Stromal cell of bone marrow (primary cell): ENCODE data around the gene N4BP2.

Experiments
- DNase-seq: peaks from one replicate; pipeline ENCODE4 v3.0.0-alpha.2; 2012; ENCODE audit warnings: low read depth

Gene N4BP2

GRCh38 chr4:40152637-40153036, 96.0 kb downstream of the N4BP2 start:
- no peak for DNase-seq

DNA sequence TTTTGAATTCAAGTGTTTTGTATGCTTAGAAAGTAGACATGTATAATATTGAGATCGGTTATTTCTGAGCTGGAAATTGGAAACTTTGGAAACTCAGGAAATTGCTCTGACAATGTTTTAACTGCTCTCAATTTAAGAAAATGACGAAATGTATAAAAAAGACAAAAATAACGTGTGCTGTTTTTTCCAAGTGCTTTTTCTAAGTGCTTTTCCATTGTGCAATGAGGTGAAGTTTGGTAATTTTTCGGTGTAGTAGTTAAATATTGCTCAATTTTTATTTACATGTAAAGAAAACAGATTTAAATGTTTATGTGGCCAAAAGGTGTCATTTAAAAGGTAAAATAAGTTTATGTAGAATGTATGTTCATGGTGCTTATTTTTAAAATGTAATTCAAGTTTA, 100.8 kb downstream of the N4BP2 start:
- DNase-seq = no peak

DNA sequence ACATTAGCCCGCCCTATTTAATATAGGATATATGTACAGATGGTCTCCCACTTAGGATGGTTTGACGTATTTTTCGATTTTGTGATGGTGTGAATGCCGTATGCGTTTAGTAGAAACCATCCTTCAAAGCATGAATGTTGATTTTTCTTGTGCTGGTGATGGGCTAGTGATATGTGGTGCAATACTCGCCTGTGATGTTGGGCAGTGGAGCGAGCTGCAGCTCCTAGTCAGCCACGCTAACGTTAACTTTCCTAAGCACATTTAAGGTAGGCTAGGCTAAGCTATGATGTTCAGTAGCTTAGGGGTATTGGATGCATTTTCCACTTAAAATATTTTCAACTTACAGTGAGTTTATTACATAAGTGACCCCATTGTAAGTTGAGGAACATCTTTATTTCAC, 103.6 kb downstream of the N4BP2 start:
- DNase-seq = no peak

DNA sequence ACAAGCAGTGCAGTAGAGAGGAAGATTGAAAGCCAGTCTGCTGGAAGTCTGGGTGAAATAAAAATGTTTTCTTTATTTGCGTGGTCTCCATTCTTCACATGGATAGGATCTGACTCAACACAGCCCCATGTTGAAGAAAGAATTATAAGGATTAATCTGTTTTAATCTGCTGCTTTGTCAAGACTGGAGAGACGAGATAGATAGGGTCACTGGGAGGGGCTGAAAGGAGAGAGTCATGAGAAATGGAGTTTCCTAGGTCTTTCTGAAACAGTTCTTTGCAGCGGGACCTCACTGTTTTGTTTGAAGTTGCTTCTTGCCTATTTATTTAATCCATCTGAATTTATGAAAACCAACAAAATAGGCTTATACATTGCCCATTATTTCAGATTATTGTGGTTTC, 107.8 kb downstream of the N4BP2 start:
- DNase-seq = no peak

GRCh38 chr4:40165916-40166315, 109.3 kb downstream of the N4BP2 start:
- DNase-seq = no peak

DNA sequence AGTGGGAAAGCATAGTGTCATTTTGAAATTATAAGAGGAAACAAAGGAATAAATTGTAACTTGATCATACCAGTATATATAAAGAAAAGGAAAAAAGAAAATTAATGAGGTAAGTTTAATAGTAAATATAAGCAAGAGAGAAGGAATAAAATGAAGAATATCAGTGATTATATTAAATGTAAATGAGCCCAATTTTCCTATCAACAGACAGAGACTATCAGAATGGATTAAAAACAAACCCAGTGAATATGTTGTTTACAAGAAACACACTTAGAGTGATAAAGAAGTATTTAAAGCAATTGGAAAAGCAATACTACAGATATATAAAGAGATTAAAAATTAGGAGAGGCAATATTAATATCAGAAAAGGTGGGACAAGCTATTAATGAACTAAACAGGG, 111.4 kb downstream of the N4BP2 start:
- no peak for DNase-seq

DNA sequence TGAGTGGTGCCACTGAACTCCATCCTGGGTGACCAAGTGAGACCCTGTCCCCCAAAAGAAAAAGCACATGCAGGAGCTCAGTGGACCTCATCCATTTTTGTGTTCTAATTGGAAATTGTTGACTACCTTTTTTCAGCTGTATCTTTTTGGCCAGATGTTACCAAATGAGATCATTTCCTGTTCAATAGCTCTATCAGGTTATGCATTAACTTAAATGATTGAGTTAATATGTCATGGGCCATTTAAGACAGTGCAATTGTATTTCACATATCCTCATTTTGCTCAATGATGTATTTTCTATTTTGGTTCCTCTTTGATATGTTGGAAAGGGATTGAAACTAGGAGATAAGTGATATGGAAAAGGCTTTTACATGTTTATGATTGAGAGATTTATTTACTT, 113.9 kb downstream of the N4BP2 start:
- no peak for DNase-seq

- DNase-seq = no peak
Observed at GRCh38 chr4:40173470-40173875, 116.8 kb downstream of the N4BP2 start.

DNA sequence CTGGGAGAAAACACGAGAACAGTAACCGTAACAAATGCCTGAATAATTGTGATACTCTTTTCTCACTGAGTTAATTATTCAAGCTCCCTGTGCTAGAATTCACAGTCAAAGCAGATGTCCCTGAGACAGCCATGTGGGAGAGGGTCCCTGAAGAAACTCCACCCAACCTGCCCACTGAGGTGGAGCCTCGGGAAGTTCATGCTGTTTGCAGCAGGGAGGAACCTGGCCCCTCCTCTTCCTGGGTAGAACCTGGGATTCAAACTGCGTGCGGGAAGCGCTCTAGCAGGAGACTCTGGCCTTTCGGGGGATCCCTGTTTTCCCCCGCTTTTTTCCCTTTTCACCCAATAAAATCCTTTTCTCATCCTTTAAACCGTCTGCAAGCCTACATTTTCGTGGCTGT, 120.0 kb downstream of the N4BP2 start:
- DNase-seq = no peak

DNA sequence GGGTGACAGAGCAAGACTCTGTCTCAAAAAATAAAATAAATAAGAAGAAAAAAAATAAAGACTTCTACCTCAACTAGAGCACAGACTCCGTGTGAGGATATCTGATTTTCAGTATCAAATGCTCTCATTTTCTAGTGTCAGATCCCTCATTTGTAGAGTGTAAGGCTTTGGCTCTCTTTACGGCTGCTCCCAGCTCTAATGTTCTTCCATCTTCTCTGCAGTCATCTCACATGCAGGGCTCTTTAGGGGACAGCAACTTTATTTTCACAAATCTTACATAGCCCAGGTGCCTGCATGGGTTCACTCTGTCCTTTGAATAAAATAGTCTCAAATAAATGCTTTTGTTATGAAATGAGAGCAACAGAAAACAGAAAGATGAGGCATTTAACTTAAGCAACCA, 120.9 kb downstream of the N4BP2 start:
- DNase-seq = no peak

GRCh38 chr4:40178672-40179071, 122.0 kb downstream of the N4BP2 start:
- DNase-seq = no peak

DNA sequence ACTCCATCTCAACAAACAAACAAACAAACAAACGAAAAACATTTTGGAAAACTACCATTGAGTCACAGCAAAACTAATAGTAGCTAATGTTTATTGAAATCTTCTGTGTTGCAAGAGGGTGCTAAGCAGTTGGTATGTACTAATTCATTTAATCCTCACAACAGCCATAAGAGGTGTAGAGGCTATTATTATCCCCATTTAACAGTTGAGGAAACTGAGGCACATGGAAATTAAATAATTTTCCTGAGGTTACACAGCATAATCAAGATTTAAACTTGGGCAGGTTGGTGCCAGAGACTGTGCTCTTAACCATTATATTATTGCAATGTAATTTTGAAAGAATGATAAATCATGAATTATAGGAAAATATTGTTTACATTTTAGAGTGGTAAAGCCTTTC, 122.7 kb downstream of the N4BP2 start:
- no peak for DNase-seq

DNA sequence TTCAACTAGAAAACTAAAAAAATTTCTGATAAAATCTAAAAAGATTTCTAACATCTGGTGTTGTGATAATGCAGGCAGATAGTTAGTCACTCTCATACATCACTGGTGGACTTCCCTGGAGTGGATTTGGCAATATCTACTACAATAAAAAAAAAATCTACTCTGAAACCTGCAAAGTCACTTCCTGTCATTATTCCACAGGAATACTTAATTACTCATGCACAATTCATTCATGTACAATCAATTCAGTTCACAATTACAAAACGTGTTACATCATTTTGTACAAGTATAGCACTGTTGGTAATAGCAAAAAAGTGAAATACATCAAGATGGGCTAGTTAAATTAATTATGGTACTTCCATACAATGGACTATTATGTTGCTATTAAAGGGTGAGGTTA, 123.7 kb downstream of the N4BP2 start:
- DNase-seq = peak; percentile 68

GRCh38 chr4:40182001-40182400, 125.4 kb downstream of the N4BP2 start:
- DNase-seq = no peak

- DNase-seq = no peak
Observed at GRCh38 chr4:40182954-40183353, 126.3 kb downstream of the N4BP2 start.

- no peak for DNase-seq
Observed at GRCh38 chr4:40183615-40184411, 127.2 kb downstream of the N4BP2 start.

- DNase-seq = peak; percentile 60
Observed at GRCh38 chr4:40185830-40186664, 129.4 kb downstream of the N4BP2 start.

DNA sequence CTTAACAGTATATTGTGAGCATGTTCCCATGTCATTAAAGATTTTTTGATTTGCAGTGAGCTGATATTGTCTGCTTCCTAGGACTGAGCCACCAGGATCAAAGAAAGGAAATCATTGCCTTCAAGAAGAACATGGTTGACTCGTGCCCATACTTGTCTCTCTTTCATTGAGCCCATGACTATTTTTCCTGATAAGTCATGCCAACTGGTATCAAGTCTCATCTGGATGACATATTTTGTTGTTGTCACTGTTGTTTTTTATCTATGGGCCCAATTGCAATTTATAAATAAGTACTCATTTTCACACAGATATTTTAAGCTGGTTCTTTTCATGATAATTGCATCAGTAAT, 130.0 kb downstream of the N4BP2 start:
- DNase-seq = no peak

DNA sequence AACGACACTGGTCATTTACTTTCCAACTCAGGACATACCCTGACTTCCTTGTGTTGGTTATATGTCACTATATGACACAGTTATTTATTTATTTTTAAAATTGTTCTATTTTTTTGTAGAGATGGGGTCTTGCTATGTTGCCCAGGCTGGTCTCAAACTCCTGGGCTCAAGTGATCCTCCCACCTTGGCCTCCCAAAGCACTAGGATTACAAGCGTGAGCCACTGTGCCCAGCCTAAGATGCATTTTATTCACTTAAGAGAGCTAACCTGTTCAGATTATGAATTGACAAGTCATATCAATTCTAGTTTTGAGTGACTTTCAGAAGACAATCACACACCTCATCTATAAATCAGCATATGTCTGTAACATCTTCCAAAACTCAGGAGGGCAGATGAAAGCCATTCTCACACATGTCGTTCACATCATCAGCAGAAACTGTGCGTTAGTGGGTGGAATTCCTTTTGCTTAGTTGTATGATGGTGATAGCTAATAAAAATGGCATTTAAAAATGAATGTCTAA, 130.8 kb downstream of the N4BP2 start:
- no peak for DNase-seq

DNA sequence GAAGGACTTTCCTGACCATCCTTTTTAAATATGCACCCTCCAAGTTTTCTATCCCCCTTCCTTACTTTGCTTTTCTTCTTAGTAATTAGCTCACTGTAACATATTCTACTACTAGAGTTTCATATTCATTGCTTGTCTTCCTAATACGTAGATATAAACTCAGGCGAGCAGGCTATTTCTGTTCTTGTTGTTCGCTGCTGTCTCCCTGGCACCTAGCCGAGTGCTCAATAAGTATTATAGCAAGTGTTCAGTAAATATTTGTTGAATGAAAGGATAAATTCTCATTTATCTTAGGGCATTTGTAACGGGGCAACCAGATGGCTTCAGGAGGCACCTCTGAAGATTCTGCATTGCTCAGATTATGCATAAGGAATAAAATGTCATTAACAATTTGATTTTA, 133.4 kb downstream of the N4BP2 start:
- no peak for DNase-seq

GRCh38 chr4:40190465-40190864, 133.8 kb downstream of the N4BP2 start:
- no peak for DNase-seq

GRCh38 chr4:40190880-40191815, 134.5 kb downstream of the N4BP2 start:
- DNase-seq = no peak
